ENCODE results near the gene ANAPC4. TPM values are rescaled to one million over a fixed set of nuclear protein-coding genes. Genes with fewer than 3 reads are reported as not detected.
A peak's percentile ranks its signal among the peaks of the same experiment; 100 is the strongest.

ANAPC4 gene
- total and polyA plus RNA-seq, 8 donors, result 23.6 to 68.8 (median 64.0) TPM

GRCh38 chr4:25427871-25428270 lies 50.8 kb downstream of the ANAPC4 start:
- Histone ChIP-seq H3K4me3 (no peak overlapping the region), H3K27me3 (no peaks in the 10 kb centered on the region), H3K9me3 (no peaks in the 10 kb centered on the region), H3K36me3 (no peaks in the 10 kb centered on the region), H3K4me1 (no peaks in the 10 kb centered on the region), H3K27ac (no peak overlapping the region)
- intact Hi-C loops (cut with DNase I), result no loop called here
- DNase-seq (no peak), ATAC-seq (no peak)
- no peak for TF ChIP-seq CTCF (IDR thresholded peaks at IDR 0.05)

GRCh38 chr4:25430630-25431029 lies 53.6 kb downstream of the ANAPC4 start:
- intact Hi-C loops (cut with DNase I), result no loop called here
- Histone ChIP-seq H3K4me1 (no peaks in the 10 kb centered on the region), H3K27me3 (no peaks in the 10 kb centered on the region), H3K4me3 (no peak overlapping the region), H3K27ac (no peak overlapping the region), H3K36me3 (no peaks in the 10 kb centered on the region), H3K9me3 (no peaks in the 10 kb centered on the region)
- DNase-seq (no peak), ATAC-seq (no peak)
- TF ChIP-seq CTCF (IDR thresholded peaks at IDR 0.05), result no peak

GRCh38 chr4:25433966-25434827 lies 57.1 kb downstream of the ANAPC4 start:
- Histone ChIP-seq H3K27me3 (no peaks in the 10 kb centered on the region), H3K4me3 (no peak overlapping the region), H3K27ac (no peak overlapping the region), H3K36me3 (no peaks in the 10 kb centered on the region), H3K4me1 (no peaks in the 10 kb centered on the region), H3K9me3 (peaks cover 0 to 3% of the 10 kb centered on the region in 2 donors)
- DNase-seq (no peak), ATAC-seq (no peak)
- no peak for TF ChIP-seq CTCF (IDR thresholded peaks at IDR 0.05)
- intact Hi-C loops (cut with DNase I), result no loop called here

GRCh38 chr4:25437926-25438325 lies 60.9 kb downstream of the ANAPC4 start:
- DNase-seq, result no peak
- H3K27me3 ChIP-seq, result no peaks in the 10 kb centered on the region
- intact Hi-C loops (cut with DNase I), result no loop called here
- no peak for TF ChIP-seq CTCF (IDR thresholded peaks at IDR 0.05)
- H3K36me3 ChIP-seq, result no peaks in the 10 kb centered on the region
- no peak overlapping the region for H3K4me3 ChIP-seq
- ATAC-seq, result no peak
- no peak overlapping the region for H3K27ac ChIP-seq
- H3K4me1 ChIP-seq, result peaks cover 10% of the 10 kb centered on the region in 2 donors
- H3K9me3 ChIP-seq, result peaks cover 0 to 4% of the 10 kb centered on the region in 2 donors

- H3K9me3 ChIP-seq, result peaks cover 0 to 4% of the 10 kb centered on the region in 2 donors
- intact Hi-C loops (cut with DNase I), result loop anchor here in 1 of 2 donors (5.0 kb wide), 1 partner anchor 332 kb away; no protein-coding TSS in a partner anchor
- TF ChIP-seq CTCF (IDR thresholded peaks at IDR 0.05), result peak; percentile 81 to 88
- H3K27me3 ChIP-seq, result no peaks in the 10 kb centered on the region
- peak overlapping the region; percentile 23 to 62 for H3K27ac ChIP-seq
- ATAC-seq (peak; percentile 68), DNase-seq (peak in 3 of 4 donors; percentile 43 to 76 (median 50))
- no peaks in the 10 kb centered on the region for H3K36me3 ChIP-seq
- peaks cover 10% of the 10 kb centered on the region in 2 donors for H3K4me1 ChIP-seq
- H3K4me3 ChIP-seq, result no peak overlapping the region
Observed at GRCh38 chr4:25439918-25440477, 62.9 kb downstream of the ANAPC4 start.
